Inflammatory macrophage treated with lipopolysaccharide for 4 hours (primary cell): Measurements from ENCODE around the gene TTC12.

Experiments used
- DNase-seq: peaks from one replicate; pipeline ENCODE4 v3.0.0-alpha.2; 2020

TTC12 gene

GRCh38 chr11:113407163-113407562 lies 92.8 kb downstream of the TTC12 start:
- no peak for DNase-seq

DNA sequence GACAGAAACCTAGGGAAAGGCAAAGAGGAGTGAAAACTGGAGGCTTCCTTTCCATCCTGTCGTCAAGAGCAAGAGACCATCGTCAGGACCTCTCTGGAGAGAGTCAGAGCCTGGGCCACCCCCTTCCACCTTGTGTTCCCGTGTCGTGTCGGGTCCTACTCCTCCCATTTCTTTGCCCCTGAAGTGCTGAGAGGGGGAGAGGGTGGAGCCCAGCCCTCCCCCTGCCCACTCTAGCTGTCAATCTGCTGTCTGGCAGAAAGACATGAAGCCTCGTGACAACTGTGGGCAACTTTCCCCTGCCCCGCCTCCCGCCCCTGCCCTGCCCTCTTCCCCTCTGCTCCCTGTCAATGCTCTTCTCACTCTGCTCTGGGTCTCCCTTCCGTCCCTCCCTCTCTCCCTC lies 93.8 kb downstream of the TTC12 start:
- DNase-seq, result no peak

- no peak for DNase-seq
Observed at GRCh38 chr11:113408887-113409286, 94.5 kb downstream of the TTC12 start.

GRCh38 chr11:113409526-113409925 lies 95.1 kb downstream of the TTC12 start:
- no peak for DNase-seq

- DNase-seq, result no peak
Observed at GRCh38 chr11:113410414-113411135, 96.2 kb downstream of the TTC12 start.

- no peak for DNase-seq
Observed at GRCh38 chr11:113411536-113411935, 97.2 kb downstream of the TTC12 start.

DNA sequence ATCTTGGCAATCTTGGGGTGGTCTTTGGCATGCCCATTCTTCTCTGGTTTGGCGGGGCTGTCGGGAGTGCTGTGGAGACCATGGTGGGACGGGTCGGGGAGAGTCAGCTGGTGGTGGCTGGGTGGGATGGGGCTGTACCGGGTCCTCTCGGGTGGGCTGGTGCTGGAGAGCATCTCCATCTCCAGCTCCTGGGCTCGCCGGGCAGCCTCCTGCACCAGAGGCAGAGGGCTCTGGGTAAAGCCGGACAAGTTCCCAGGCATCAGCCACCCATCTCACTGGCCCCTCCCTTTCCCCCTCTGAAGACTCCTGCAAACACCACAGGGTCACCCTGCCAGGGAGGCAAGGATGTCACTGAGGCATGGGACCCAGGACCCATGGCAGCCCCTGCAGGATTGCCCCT lies 98.3 kb downstream of the TTC12 start:
- no peak for DNase-seq

GRCh38 chr11:113415343-113415742 lies 101.0 kb downstream of the TTC12 start:
- no peak for DNase-seq
